Small intestine (tissue), 7 donors: ENCODE results near the gene CPEB4. TPM values are rescaled to one million over a fixed set of nuclear protein-coding genes. Genes with fewer than 3 reads are reported as not detected.
A peak's percentile ranks its signal among the peaks of the same experiment; 100 is the strongest.

Source experiments
- DNase-seq, 2 donors: peaks; one replicate each; pipeline versions ENCODE4 v3.0.0 to v3.0.0-alpha.2; 2013
- FAIRE-seq: peaks from 2 replicates; lab custom pipeline; 2012; peaks lifted over from hg19 to GRCh38; lab: Jason Lieb, UNC
- H3K27ac ChIP-seq, 3 donors: one replicate each; pipeline ENCODE4 v1.5.1; 2013; ENCODE audit warnings: low read length in 2 of 3, mild to moderate bottlenecking in 2 of 3, control low read depth in 1 of 3, inconsistent platforms in 1 of 3, low read depth in 1 of 3, moderate library complexity in 1 of 3
- H3K27me3 ChIP-seq, 3 donors: one replicate each; pipeline ENCODE4 v1.6.1; 2013; ENCODE audit warnings: low read length in 3 of 3, inconsistent platforms in 1 of 3; ENCODE audit not compliant: control insufficient read depth in 3 of 3, insufficient read depth in 3 of 3
- H3K36me3 ChIP-seq, 3 donors: one replicate each; pipeline ENCODE4 v1.6.1; 2013; ENCODE audit warnings: low read length in 3 of 3, inconsistent platforms in 1 of 3, low read depth in 1 of 3, mild to moderate bottlenecking in 1 of 3, moderate library complexity in 1 of 3; ENCODE audit not compliant: control insufficient read depth in 3 of 3, insufficient read depth in 2 of 3
- H3K4me1 ChIP-seq, 3 donors: one replicate each; pipeline ENCODE4 v1.6.1; 2013; ENCODE audit warnings: low read length in 2 of 3, inconsistent platforms in 1 of 3, low read depth in 1 of 3, mild to moderate bottlenecking in 1 of 3, moderate library complexity in 1 of 3; ENCODE audit not compliant: control insufficient read depth in 3 of 3, insufficient read depth in 2 of 3
- H3K4me3 ChIP-seq, 3 donors: one replicate each; pipeline ENCODE4 v1.5.1; 2013; ENCODE audit warnings: low read length in 3 of 3, control low read depth in 1 of 3, inconsistent platforms in 1 of 3, low read depth in 1 of 3, mild to moderate bottlenecking in 1 of 3, moderate library complexity in 1 of 3
- H3K9me3 ChIP-seq, 2 donors: one replicate each; pipeline ENCODE4 v1.6.1; 2013; ENCODE audit warnings: low read depth in 1 of 2, low read length in 1 of 2; ENCODE audit not compliant: control insufficient read depth in 2 of 2, insufficient read depth in 1 of 2
- WGBS, 3 donors: extraction: QIAGEN DNeasy Blood & Tissue Kit; methylation state at CpG; one replicate each; pipeline ENCODE4 v1.1.7; 2013; 5-methylcytosine and 5-hydroxymethylcytosine counted together
- polyA plus RNA-seq, 4 donors: library from polyadenylated mRNA; stranded (reverse) in 3 of 4; unstranded in 1 of 4; fragments of 200-250 nt in 3 of 4; fragments of 120-200 nt in 1 of 4; gene quantifications; one replicate each; pipeline versions ENCODE4 v1.2.1 to v1.2.3, GENCODE V29; 2013
- donor health status: healthy with polysubstance abuse.
- donor health status: control.
- donor health status: control.
- donor health status: Bipolar disorder and iron deficiency.
- donor health status: healthy.

Gene CPEB4
- polyA plus RNA-seq, 4 donors, result 7.8 to 55.0 (median 13.0) TPM

GRCh38 chr5:173864126-173865050 lies 23.8 kb upstream of the CPEB4 start:
- Histone ChIP-seq H3K36me3 (no peaks in the 10 kb centered on the region), H3K27ac (no peak overlapping the region), H3K4me3 (no peak overlapping the region), H3K27me3 (no peaks in the 10 kb centered on the region), H3K9me3 (no peaks in the 10 kb centered on the region), H3K4me1 (peaks cover 0 to 10% (median 0%) of the 10 kb centered on the region in 3 donors)
- DNase-seq (peak in 1 of 2 donors; percentile 52), FAIRE-seq (no peak)
- WGBS, 3 donors, result 45 to 56% (median 52%) methylated on average over 10 of the region's 10 CpGs

- no peaks in the 10 kb centered on the region for H3K36me3 ChIP-seq
- H3K27me3 ChIP-seq, result no peaks in the 10 kb centered on the region
- WGBS, 3 donors, result 72 to 90% (median 81%) methylated on average over 15 of the region's 15 CpGs
- DNase-seq (no peak), FAIRE-seq (no peak)
- no peak overlapping the region for H3K4me3 ChIP-seq
- H3K27ac ChIP-seq, result no peak overlapping the region
- no peaks in the 10 kb centered on the region for H3K9me3 ChIP-seq
- peaks cover 0 to 3% (median 0%) of the 10 kb centered on the region in 3 donors for H3K4me1 ChIP-seq
These were observed 21.8 kb upstream of the CPEB4 start for GRCh38 chr5:173866243-173866857.

- WGBS, 3 donors, result 96 to 97% (median 96%) methylated on average over 17 of the region's 17 CpGs
- Histone ChIP-seq H3K27me3 (no peaks in the 10 kb centered on the region), H3K36me3 (no peaks in the 10 kb centered on the region), H3K27ac (no peak overlapping the region), H3K4me1 (peaks cover 0 to under 1% (median 0%) of the 10 kb centered on the region in 3 donors), H3K4me3 (no peak overlapping the region), H3K9me3 (no peaks in the 10 kb centered on the region)
- DNase-seq (no peak), FAIRE-seq (no peak)
These were observed 21.1 kb upstream of the CPEB4 start for GRCh38 chr5:173866858-173867679.

- 38 to 55% (median 46%) methylated on average over 7 of the region's 7 CpGs for WGBS, 3 donors
- H3K9me3 ChIP-seq, result no peaks in the 10 kb centered on the region
- no peak for FAIRE-seq
- DNase-seq, result no peak
- no peak overlapping the region for H3K4me3 ChIP-seq
- H3K27me3 ChIP-seq, result no peaks in the 10 kb centered on the region
- no peak overlapping the region for H3K27ac ChIP-seq
- peaks cover 0 to 10% (median 0%) of the 10 kb centered on the region in 3 donors for H3K4me1 ChIP-seq
- peaks cover 0 to 2% (median 0%) of the 10 kb centered on the region in 3 donors for H3K36me3 ChIP-seq
These were observed 19.9 kb upstream of the CPEB4 start for GRCh38 chr5:173868096-173868880.

GRCh38 chr5:173869316-173869715 lies 18.8 kb upstream of the CPEB4 start:
- no peaks in the 10 kb centered on the region for H3K27me3 ChIP-seq
- no peak for DNase-seq
- peaks cover 0 to 10% (median 0%) of the 10 kb centered on the region in 3 donors for H3K4me1 ChIP-seq
- WGBS, 3 donors, result 62 to 81% (median 80%) methylated on average over 4 of the region's 4 CpGs
- no peak overlapping the region for H3K27ac ChIP-seq
- FAIRE-seq, result no peak
- peaks cover 0 to 2% (median 0%) of the 10 kb centered on the region in 3 donors for H3K36me3 ChIP-seq
- no peak overlapping the region for H3K4me3 ChIP-seq
- H3K9me3 ChIP-seq, result no peaks in the 10 kb centered on the region

GRCh38 chr5:173872957-173873305 lies 15.2 kb upstream of the CPEB4 start:
- no peaks in the 10 kb centered on the region for H3K9me3 ChIP-seq
- H3K27ac ChIP-seq, result peak overlapping the region in 1 of 3 donors; percentile 53
- peaks cover 0 to 10% (median 0%) of the 10 kb centered on the region in 3 donors for H3K4me1 ChIP-seq
- H3K4me3 ChIP-seq, result no peak overlapping the region
- FAIRE-seq, result no peak
- WGBS, 3 donors, result 78 to 92% (median 91%) methylated on average over 9 of the region's 9 CpGs
- DNase-seq, result no peak
- no peaks in the 10 kb centered on the region for H3K27me3 ChIP-seq
- peaks cover 0 to 2% (median 0%) of the 10 kb centered on the region in 3 donors for H3K36me3 ChIP-seq

GRCh38 chr5:173873306-173873922 lies 14.7 kb upstream of the CPEB4 start:
- FAIRE-seq (no peak), DNase-seq (peak in 1 of 2 donors; percentile 67)
- Histone ChIP-seq H3K9me3 (no peaks in the 10 kb centered on the region), H3K27ac (peak overlapping the region in 1 of 3 donors; percentile 53), H3K27me3 (no peaks in the 10 kb centered on the region), H3K36me3 (peaks cover 0 to 2% (median 0%) of the 10 kb centered on the region in 3 donors), H3K4me1 (peaks cover 0 to 10% (median 0%) of the 10 kb centered on the region in 3 donors), H3K4me3 (no peak overlapping the region)
- 90 to 96% (median 91%) methylated on average over 4 of the region's 4 CpGs for WGBS, 3 donors
